Measurements from ENCODE around the gene SLC8B1. TPM values are rescaled to one million over a fixed set of nuclear protein-coding genes. Genes with fewer than 3 reads are reported as not detected.

Gene SLC8B1
- total and polyA plus RNA-seq, 2 donors (not counting 3 experiments of a cell fraction or from before 2014, with no cell fraction given), result 29.9 to 45.4 TPM

- dilution Hi-C loops (cut with MboI; ENCODE audit: extremely low pct_ligation_motif_present, low sequenced_read_pairs), result no loop called here
- no peak overlapping the region for H3K4me2 ChIP-seq (ENCODE audit: insufficient read depth, low read length)
- DNase-seq (ENCODE audit: low read depth, low spot score), result no peak
- no peak overlapping the region for H3K27ac ChIP-seq (ENCODE audit: insufficient read depth, low read depth, low read length)
- no peaks in the 10 kb centered on the region for H3K27me3 ChIP-seq (ENCODE audit: control insufficient read depth in 2 of 2, insufficient read depth in 2 of 2, low read length in 2 of 2)
- ChIA-PET POLR2A (no interaction called here), CTCF (no interaction called here)
- no peak overlapping the region for H3K9ac ChIP-seq (replicated peaks; ENCODE audit: extremely low read depth, insufficient read depth, low read length)
- no peaks in the 10 kb centered on the region for H3K4me1 ChIP-seq (ENCODE audit: control insufficient read depth, extremely low read depth, insufficient read depth, low read length)
- BruUV-seq (replicated peaks), result no TSS peak
- FAIRE-seq, result no peak
- no peaks in the 10 kb centered on the region for H4K20me1 ChIP-seq (replicated peaks; ENCODE audit: control insufficient read depth, extremely low read depth, insufficient read depth, low read length)
- H3K79me2 ChIP-seq (ENCODE audit: control insufficient read depth, insufficient read depth, low read length), result no peaks in the 10 kb centered on the region
- H3K36me3 ChIP-seq (ENCODE audit: control insufficient read depth in 2 of 2, extremely low read depth in 1 of 2, insufficient read depth in 2 of 2, low read length in 2 of 2), result peaks cover 0 to 19% of the 10 kb centered on the region in 2 experiments
- H3K9me3 ChIP-seq (replicated peaks; ENCODE audit: control insufficient read depth, insufficient read depth, low read length), result no peaks in the 10 kb centered on the region
- H2AFZ ChIP-seq (ENCODE audit: low read depth, low read length), result no peak overlapping the region
- no peaks in the 10 kb centered on the region for H3K9me1 ChIP-seq (replicated peaks; ENCODE audit: control insufficient read depth, extremely low read depth, insufficient read depth, low read length)
- no peak overlapping the region for H3K4me3 ChIP-seq (replicated peaks in 1 of 3; ENCODE audit: insufficient read depth in 1 of 3, low read depth in 1 of 3, low read length in 3 of 3)
- no peak for TF ChIP-seq CTCF (IDR thresholded peaks at IDR 0.05; ENCODE audit: extremely low read depth in 1 of 2, insufficient read depth in 1 of 2, low read depth in 1 of 2, low read length in 2 of 2)
- TF ChIP-seq POLR2AphosphoS5 (IDR thresholded peaks at IDR 0.05; ENCODE audit: insufficient read depth, low read depth, low read length), result no peak
- no peak for TF ChIP-seq FOS (IDR thresholded peaks at IDR 0.05; ENCODE audit: borderline replicate concordance, insufficient read depth, low read length)
- no peak for TF ChIP-seq GATA2 (IDR thresholded peaks at IDR 0.05; ENCODE audit: insufficient read depth, insufficient read length, low read depth, low read length)
- intact Hi-C loops (cut with micrococcal nuclease), result no loop called here
These were observed 38.5 kb upstream of the SLC8B1 start for GRCh38 chr12:113373440-113373839.

GRCh38 chr12:113372371-113372770, 37.5 kb upstream of the SLC8B1 start:
- intact Hi-C loops (cut with micrococcal nuclease) (no loop called here), dilution Hi-C loops (cut with MboI; ENCODE audit: extremely low pct_ligation_motif_present, low sequenced_read_pairs) (no loop called here)
- Histone ChIP-seq H3K9ac (replicated peaks; ENCODE audit: extremely low read depth, insufficient read depth, low read length) (no peak overlapping the region), H3K27me3 (ENCODE audit: control insufficient read depth in 2 of 2, insufficient read depth in 2 of 2, low read length in 2 of 2) (no peaks in the 10 kb centered on the region), H3K4me2 (ENCODE audit: insufficient read depth, low read length) (no peak overlapping the region), H3K4me1 (ENCODE audit: control insufficient read depth, extremely low read depth, insufficient read depth, low read length) (no peaks in the 10 kb centered on the region), H3K4me3 (replicated peaks in 1 of 3; ENCODE audit: insufficient read depth in 1 of 3, low read depth in 1 of 3, low read length in 3 of 3) (no peak overlapping the region), H3K9me1 (replicated peaks; ENCODE audit: control insufficient read depth, extremely low read depth, insufficient read depth, low read length) (no peaks in the 10 kb centered on the region), H2AFZ (ENCODE audit: low read depth, low read length) (no peak overlapping the region), H3K27ac (ENCODE audit: insufficient read depth, low read depth, low read length) (no peak overlapping the region), H3K36me3 (ENCODE audit: control insufficient read depth in 2 of 2, extremely low read depth in 1 of 2, insufficient read depth in 2 of 2, low read length in 2 of 2) (peaks cover 0 to 19% of the 10 kb centered on the region in 2 experiments), H3K9me3 (replicated peaks; ENCODE audit: control insufficient read depth, insufficient read depth, low read length) (no peaks in the 10 kb centered on the region), H4K20me1 (replicated peaks; ENCODE audit: control insufficient read depth, extremely low read depth, insufficient read depth, low read length) (no peaks in the 10 kb centered on the region), H3K79me2 (ENCODE audit: control insufficient read depth, insufficient read depth, low read length) (no peaks in the 10 kb centered on the region)
- ChIA-PET POLR2A (no interaction called here), CTCF (interaction anchor here (1.1 kb wide), 1 partner anchor 53 kb away, joined by 3 read pairs; no protein-coding TSS in a partner anchor)
- BruUV-seq (replicated peaks), result no TSS peak
- no peak for DNase-seq (ENCODE audit: low read depth, low spot score)
- TF ChIP-seq CTCF (IDR thresholded peaks at IDR 0.05; ENCODE audit: extremely low read depth in 1 of 2, insufficient read depth in 1 of 2, low read depth in 1 of 2, low read length in 2 of 2), result no peak
- no peak for TF ChIP-seq EZH2 (IDR thresholded peaks at IDR 0.05; ENCODE audit: borderline replicate concordance, low read depth, low read length, severe bottlenecking)
- TF ChIP-seq GATA2 (IDR thresholded peaks at IDR 0.05; ENCODE audit: insufficient read depth, insufficient read length, low read depth, low read length), result no peak
- no peak for TF ChIP-seq MAX (IDR thresholded peaks at IDR 0.05; ENCODE audit: insufficient read depth, insufficient read length)
- TF ChIP-seq JUN (IDR thresholded peaks at IDR 0.05; ENCODE audit: borderline replicate concordance, insufficient read depth, insufficient read length, low read depth), result no peak
- no peak for TF ChIP-seq FOS (IDR thresholded peaks at IDR 0.05; ENCODE audit: borderline replicate concordance, insufficient read depth, low read length)
- no peak for TF ChIP-seq POLR2AphosphoS5 (IDR thresholded peaks at IDR 0.05; ENCODE audit: insufficient read depth, low read depth, low read length)
- TF ChIP-seq POLR2A (IDR thresholded peaks at IDR 0.05; ENCODE audit: low read depth, low read length), result no peak
- no peak for TF ChIP-seq MYC (IDR thresholded peaks at IDR 0.05; ENCODE audit: low read depth, low read length)
- no peak for FAIRE-seq
